Esophagus squamous epithelium (tissue), 4 donors: ENCODE results near the gene KRTAP2-3.

Source experiments
- CTCF ChIP-seq, 6 experiments: fragments of 450-650 bp in 4 of 6; fragments of 200-600 bp in 2 of 6; sonication (generic) in 2 of 6; IDR thresholded peaks; one replicate each; pipeline ENCODE4 v1.5.1; 2016 to 2019; ENCODE audit warnings: antibody characterized with exemption in 6 of 6, mild to moderate bottlenecking in 4 of 6, moderate library complexity in 4 of 6
- POLR2A ChIP-seq, 4 donors: fragments of 450-650 bp; IDR thresholded peaks; one replicate each; pipeline ENCODE4 v1.6.1; 2017; ENCODE audit warnings: antibody characterized with exemption in 4 of 4, mild to moderate bottlenecking in 4 of 4, moderate library complexity in 3 of 4

- no peak for TF ChIP-seq CTCF (IDR thresholded peaks at IDR 0.05)
- TF ChIP-seq POLR2A (IDR thresholded peaks at IDR 0.05), result no peak
Observed at GRCh38 chr17:41049110-41049509, 10.8 kb downstream of the KRTAP2-3 start.
